ENCODE measurements around the gene SOD2. TPM values are rescaled to one million over a fixed set of nuclear protein-coding genes. Genes with fewer than 3 reads are reported as not detected.

Gene SOD2
- total and polyA plus RNA-seq, 2 of the 13 experiments (the other 11 are each of a cell fraction or from before 2014, with no cell fraction given) = 304 to 309 TPM

GRCh38 chr6:159693128-159693893 is at the start of gene SOD2 (continued):
- TF ChIP-seq RFX5 (IDR thresholded peaks at IDR 0.05; ENCODE audit: low read depth, low read length) = peak; percentile 31; the same call in 1 of the 2 replicates
- TF ChIP-seq CENPX (CRISPR knock-in tag; IDR thresholded peaks at IDR 0.05) = no peak
- TF ChIP-seq EP300 (IDR thresholded peaks at IDR 0.05; ENCODE audit: low read depth in 2 of 2, low read length in 2 of 2) = peak; percentile 23 to 37; a peak in 2 of 4 replicates
- peak; percentile 37 for TF ChIP-seq EP300 (CRISPR knock-in tag; IDR thresholded peaks at IDR 0.05; ENCODE audit: borderline replicate concordance)
- no peak for TF ChIP-seq SOX5 (CRISPR knock-in tag; IDR thresholded peaks at IDR 0.05; ENCODE audit: borderline replicate concordance)
- no peak for TF ChIP-seq SNRNP70 (IDR thresholded peaks at IDR 0.05; ENCODE audit: low read depth, low read length)
- TF ChIP-seq ZNF770 (CRISPR knock-in tag; IDR thresholded peaks at IDR 0.05) = peak; percentile 93
- TF ChIP-seq NCOA2 (CRISPR knock-in tag; IDR thresholded peaks at IDR 0.05) = peak; percentile 43
- TF ChIP-seq ZBED4 (CRISPR knock-in tag; IDR thresholded peaks at IDR 0.05; ENCODE audit: borderline replicate concordance) = peak; percentile 16; the same call in 1 of the 2 replicates
- peak; percentile 55 for TF ChIP-seq TEAD3 (CRISPR knock-in tag; optimal IDR thresholded peaks at IDR 0.05; ENCODE audit: borderline replicate concordance)
- TF ChIP-seq ZNF143 (CRISPR knock-in tag; IDR thresholded peaks at IDR 0.05) = peak; percentile 54
- peak; percentile 74; a peak in 3 of 4 replicates for TF ChIP-seq HMGXB4 (CRISPR knock-in tag; IDR thresholded peaks at IDR 0.05; ENCODE audit: borderline replicate concordance in 1 of 2, low read depth in 1 of 2)
- TF ChIP-seq YEATS4 (CRISPR knock-in tag; IDR thresholded peaks at IDR 0.05; ENCODE audit: borderline replicate concordance) = no peak; the same call in none of the 2 replicates
- no peak; the same call in 1 of the 2 replicates for TF ChIP-seq CC2D1A (CRISPR knock-in tag; IDR thresholded peaks at IDR 0.05)
- peak; percentile 95; the same call in 1 of the 2 replicates for TF ChIP-seq GLI4 (CRISPR knock-in tag; IDR thresholded peaks at IDR 0.05; ENCODE audit: borderline replicate concordance)
- no peak; the same call in 1 of the 2 replicates for TF ChIP-seq BRD4 (CRISPR knock-in tag; IDR thresholded peaks at IDR 0.05)
- no peak for TF ChIP-seq ZNF570 (CRISPR knock-in tag; IDR thresholded peaks at IDR 0.05; ENCODE audit: borderline replicate concordance)
- peak; percentile 79; the same call in 1 of the 2 replicates for TF ChIP-seq ZNF772 (CRISPR knock-in tag; IDR thresholded peaks at IDR 0.05)
- TF ChIP-seq MATR3 (CRISPR knock-in tag; IDR thresholded peaks at IDR 0.05) = no peak
- peak; percentile 95; the same call in 1 of the 2 replicates for TF ChIP-seq ZNF816 (CRISPR knock-in tag; IDR thresholded peaks at IDR 0.05; ENCODE audit: borderline replicate concordance)
- peak; percentile 80 for TF ChIP-seq ZNF234 (CRISPR knock-in tag; conservative IDR thresholded peaks at IDR 0.05)
- peak; percentile 27; the same call in 1 of the 2 replicates for TF ChIP-seq ZNF549 (CRISPR knock-in tag; IDR thresholded peaks at IDR 0.05)
